Left ventricle myocardium inferior (tissue), 1 donor: Measurements from ENCODE around the gene SLC46A3. TPM values are rescaled to one million over a fixed set of nuclear protein-coding genes. Genes with fewer than 3 reads are reported as not detected.

Experiments
- DNase-seq: peaks from one replicate; pipeline ENCODE4 v3.0.0-alpha.2; 2020
- H3K27ac ChIP-seq: fragments of 200-600 bp; replicated peaks from 2 replicates; pipeline ENCODE4 v1.8.0; 2021
- H3K27me3 ChIP-seq: fragments of 200-600 bp; 2 replicates; pipeline ENCODE4 v1.8.0; 2021; ENCODE audit warnings: low read depth
- H3K36me3 ChIP-seq: fragments of 200-600 bp; 2 replicates; pipeline ENCODE4 v1.8.0; 2021
- H3K4me1 ChIP-seq: fragments of 200-600 bp; 2 replicates; pipeline ENCODE4 v1.8.0; 2021
- H3K4me3 ChIP-seq: fragments of 200-600 bp; 2 replicates; pipeline ENCODE4 v1.8.0; 2021; ENCODE audit warnings: mild to moderate bottlenecking, moderate library complexity
- H3K9me3 ChIP-seq: fragments of 200-600 bp; replicated peaks from 2 replicates; pipeline ENCODE4 v1.8.0; 2021
- CTCF ChIP-seq: fragments of 200-600 bp; IDR thresholded peaks from 2 replicates; pipeline ENCODE4 v1.8.0; 2021; ENCODE audit warnings: antibody characterized with exemption, mild to moderate bottlenecking, borderline replicate concordance
- intact Hi-C: fragments of 100-400 bp; cut with micrococcal nuclease; formaldehyde crosslinking; loops from one replicate; pipeline ENCODE4 v1.11.0; 2022
- total RNA-seq: library from RNA; stranded (reverse); fragmentation: NEBNext Ultra II Directional; extraction: Animal tissue kit (Norgen Biotek cat#: 25700); gene quantifications from one replicate; pipeline ENCODE4 v1.2.1, GENCODE V29; 2021
- donor health status: DM: no; HTN: yes; CAD: no; lungs with severe emphysema.

Gene SLC46A3
- total RNA-seq, 1 donor from 2014 or later = 16.7 TPM

- H3K36me3 ChIP-seq = no peaks in the 10 kb centered on the region
- DNase-seq = no peak
- no peaks in the 10 kb centered on the region for H3K9me3 ChIP-seq
- H3K4me1 ChIP-seq = no peaks in the 10 kb centered on the region
- H3K27me3 ChIP-seq = peaks cover 8% of the 10 kb centered on the region
- TF ChIP-seq CTCF = no peak
- H3K27ac ChIP-seq = no peak overlapping the region
- intact Hi-C loops = no loop called here
- H3K4me3 ChIP-seq = no peak overlapping the region
Observed at GRCh38 chr13:28729541-28729940, 10.8 kb upstream of the SLC46A3 start.

- DNase-seq = no peak
- H3K9me3 ChIP-seq = no peaks in the 10 kb centered on the region
- intact Hi-C loops = no loop called here
- H3K27me3 ChIP-seq = peaks cover 8% of the 10 kb centered on the region
- no peaks in the 10 kb centered on the region for H3K36me3 ChIP-seq
- H3K27ac ChIP-seq = no peak overlapping the region
- H3K4me3 ChIP-seq = no peak overlapping the region
- no peaks in the 10 kb centered on the region for H3K4me1 ChIP-seq
- no peak for TF ChIP-seq CTCF
Observed at GRCh38 chr13:28728642-28729041, 9.9 kb upstream of the SLC46A3 start.

GRCh38 chr13:28725046-28725610 lies 6.4 kb upstream of the SLC46A3 start:
- H3K36me3 ChIP-seq = no peaks in the 10 kb centered on the region
- intact Hi-C loops = no loop called here
- TF ChIP-seq CTCF = no peak
- no peak overlapping the region for H3K4me3 ChIP-seq
- H3K27me3 ChIP-seq = no peaks in the 10 kb centered on the region
- no peaks in the 10 kb centered on the region for H3K4me1 ChIP-seq
- no peaks in the 10 kb centered on the region for H3K9me3 ChIP-seq
- no peak overlapping the region for H3K27ac ChIP-seq
- no peak for DNase-seq

- no peak for DNase-seq
- Histone ChIP-seq H3K27ac (no peak overlapping the region), H3K9me3 (no peaks in the 10 kb centered on the region), H3K36me3 (no peaks in the 10 kb centered on the region), H3K4me1 (peaks cover 11% of the 10 kb centered on the region), H3K4me3 (no peak overlapping the region), H3K27me3 (no peaks in the 10 kb centered on the region)
- TF ChIP-seq CTCF = no peak
- intact Hi-C loops = no loop called here
Observed at GRCh38 chr13:28723806-28724205, 5.0 kb upstream of the SLC46A3 start.

GRCh38 chr13:28719227-28720055 lies 671 bp upstream of the SLC46A3 start:
- Histone ChIP-seq H3K4me1 (peaks cover 51% of the 10 kb centered on the region), H3K9me3 (no peaks in the 10 kb centered on the region), H3K27me3 (no peaks in the 10 kb centered on the region), H3K36me3 (no peaks in the 10 kb centered on the region), H3K27ac (peak overlapping the region; percentile 99), H3K4me3 (peak overlapping the region; percentile 82)
- intact Hi-C loops = loop anchor here (10.0 kb wide), 1 partner anchor 75 kb away; no protein-coding TSS in a partner anchor
- no peak for TF ChIP-seq CTCF
- no peak for DNase-seq
